ENCODE data around the gene ST8SIA4. TPM values are rescaled to one million over a fixed set of nuclear protein-coding genes. Genes with fewer than 3 reads are reported as not detected.

The ST8SIA4 gene
- total RNA-seq, 1 donor from 2014 or later: 0.59 TPM

GRCh38 chr5:100856462-100856861, 46.6 kb downstream of the ST8SIA4 start:
- Mint-ChIP-seq H3K4me3 (ENCODE audit: unreplicated experiment) (no peak overlapping the region), H3K27ac (ENCODE audit: unreplicated experiment) (no peak overlapping the region), H3K36me3 (ENCODE audit: low read depth, unreplicated experiment) (no peaks in the 10 kb centered on the region), H3K4me1 (ENCODE audit: low read depth, unreplicated experiment) (no peaks in the 10 kb centered on the region), H3K9me3 (ENCODE audit: unreplicated experiment) (no peaks in the 10 kb centered on the region), H3K27me3 (ENCODE audit: low read depth, unreplicated experiment) (no peaks in the 10 kb centered on the region)
- DNase-seq (ENCODE audit: low read depth) (no peak), FAIRE-seq (no peak)
- H3K4me1 ChIP-seq (ENCODE audit: insufficient read depth, low read length): no peaks in the 10 kb centered on the region
- H3K9ac ChIP-seq (ENCODE audit: low read length): no peak overlapping the region
- no peak overlapping the region for H3K4me3 ChIP-seq (ENCODE audit: insufficient read depth, low read depth, low read length)
- H3K9me3 ChIP-seq (ENCODE audit: insufficient read depth, low read depth, low read length): no peaks in the 10 kb centered on the region
- H3K27me3 ChIP-seq (ENCODE audit: insufficient read depth, low read length): no peaks in the 10 kb centered on the region
- no peaks in the 10 kb centered on the region for H3K79me2 ChIP-seq (ENCODE audit: insufficient read depth, low read length)
- H3K27ac ChIP-seq (ENCODE audit: low read depth, low read length): no peak overlapping the region
- H3K4me2 ChIP-seq (ENCODE audit: low read length): no peak overlapping the region
- no peaks in the 10 kb centered on the region for H3K36me3 ChIP-seq (ENCODE audit: insufficient read depth, low read length)
- no peak overlapping the region for H2AFZ ChIP-seq (ENCODE audit: low read depth, low read length)
- TF ChIP-seq CTCF (IDR thresholded peaks at IDR 0.05; ENCODE audit: insufficient read depth, low read depth, low read length): no peak
- TF ChIP-seq EZH2 (IDR thresholded peaks at IDR 0.05; ENCODE audit: insufficient read depth, low read length): no peak
- no peaks in the 10 kb centered on the region for H4K20me1 ChIP-seq (ENCODE audit: insufficient read depth, low read length)

DNA sequence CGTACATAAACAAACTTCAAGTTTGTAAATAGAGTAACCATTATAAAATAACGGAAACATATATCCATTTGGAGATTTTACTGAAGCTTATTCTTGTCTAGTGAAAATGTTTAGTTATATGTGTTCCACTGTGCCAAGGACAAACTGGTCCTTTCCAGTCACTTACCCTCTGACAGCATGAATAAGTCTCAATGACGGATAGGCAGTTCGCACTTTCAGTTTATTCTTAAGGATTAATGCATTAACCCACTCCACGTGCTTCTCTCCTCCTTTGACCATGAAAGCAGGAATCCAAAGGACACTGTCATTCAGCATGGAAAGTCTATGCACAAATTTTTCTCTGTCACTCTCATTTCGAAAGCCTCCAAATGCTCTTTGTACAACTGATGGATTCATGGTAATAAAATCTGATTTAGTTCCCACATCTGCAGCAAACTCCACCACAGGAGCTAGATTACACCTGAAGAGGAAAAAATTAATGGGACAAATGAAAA, 47.1 kb downstream of the ST8SIA4 start:
- Mint-ChIP-seq H3K4me3 (ENCODE audit: unreplicated experiment) (no peak overlapping the region), H3K36me3 (ENCODE audit: low read depth, unreplicated experiment) (no peaks in the 10 kb centered on the region)
- no peaks in the 10 kb centered on the region for H4K20me1 ChIP-seq (ENCODE audit: insufficient read depth, low read length)

More for the DNA sequence above, 47.1 kb downstream of the ST8SIA4 start:
- Histone ChIP-seq H3K9ac (ENCODE audit: low read length) (no peak overlapping the region), H3K79me2 (ENCODE audit: insufficient read depth, low read length) (no peaks in the 10 kb centered on the region), H3K4me1 (ENCODE audit: insufficient read depth, low read length) (no peaks in the 10 kb centered on the region), H3K27ac (ENCODE audit: low read depth, low read length) (no peak overlapping the region), H3K27me3 (ENCODE audit: insufficient read depth, low read length) (no peaks in the 10 kb centered on the region), H3K36me3 (ENCODE audit: insufficient read depth, low read length) (no peaks in the 10 kb centered on the region), H3K4me3 (ENCODE audit: insufficient read depth, low read depth, low read length) (no peak overlapping the region), H3K9me3 (ENCODE audit: insufficient read depth, low read depth, low read length) (no peaks in the 10 kb centered on the region), H3K4me2 (ENCODE audit: low read length) (no peak overlapping the region), H2AFZ (ENCODE audit: low read depth, low read length) (no peak overlapping the region)
- Mint-ChIP-seq H3K27me3 (ENCODE audit: low read depth, unreplicated experiment) (no peaks in the 10 kb centered on the region), H3K9me3 (ENCODE audit: unreplicated experiment) (no peaks in the 10 kb centered on the region), H3K27ac (ENCODE audit: unreplicated experiment) (no peak overlapping the region), H3K4me1 (ENCODE audit: low read depth, unreplicated experiment) (no peaks in the 10 kb centered on the region)
- FAIRE-seq: no peak
- TF ChIP-seq EZH2 (IDR thresholded peaks at IDR 0.05; ENCODE audit: insufficient read depth, low read length): no peak
- no peak for TF ChIP-seq CTCF (IDR thresholded peaks at IDR 0.05; ENCODE audit: insufficient read depth, low read depth, low read length)
- DNase-seq (ENCODE audit: low read depth): no peak
